Gastroesophageal sphincter (tissue), 4 donors: ENCODE measurements around the gene EFHD2. TPM values are rescaled to one million over a fixed set of nuclear protein-coding genes. Genes with fewer than 3 reads are reported as not detected.

Experiments
- ATAC-seq: fragments of 150-250 bp; one replicate; pipeline ENCODE4 v1.9.1; 2016; ENCODE audit warnings: mild to moderate bottlenecking, moderate library complexity
- H3K27ac ChIP-seq, 4 donors: fragments of 200-600 bp; sonication (generic) in 3 of 4; 1 replicate in 3 of 4; 2 replicates in 1 of 4; pipeline ENCODE4 v1.5.1; 2016 to 2019
- H3K27me3 ChIP-seq: fragments of 200-600 bp; sonication (generic); one replicate; pipeline ENCODE4 v1.5.1; 2019
- H3K36me3 ChIP-seq, 2 donors: fragments of 200-600 bp; sonication (generic); one replicate each; pipeline ENCODE4 v1.5.1; 2019; ENCODE audit warnings: control low read depth in 1 of 2
- H3K4me1 ChIP-seq, 3 donors: fragments of 200-600 bp; sonication (generic); 1 replicate in 2 of 3; 2 replicates in 1 of 3; pipeline ENCODE4 v1.5.1; 2016 to 2019; ENCODE audit warnings: control low read depth in 2 of 3
- H3K4me3 ChIP-seq, 2 donors: fragments of 200-600 bp; sonication (generic); one replicate each; pipeline ENCODE4 v1.5.1; 2019; ENCODE audit warnings: mild to moderate bottlenecking in 1 of 2, moderate library complexity in 1 of 2
- H3K9me3 ChIP-seq, 3 donors: fragments of 200-600 bp; sonication (generic); one replicate each; pipeline ENCODE4 v1.5.1; 2017 to 2019; ENCODE audit warnings: control low read depth in 2 of 3
- CTCF ChIP-seq, 4 experiments: fragments of 200-600 bp in 2 of 4; fragments of 450-650 bp in 2 of 4; sonication (generic) in 1 of 4; IDR thresholded peaks; one replicate each; pipeline ENCODE4 v1.5.1; 2017 to 2019; ENCODE audit warnings: antibody characterized with exemption in 4 of 4, mild to moderate bottlenecking in 2 of 4, moderate library complexity in 2 of 4
- EP300 ChIP-seq: sonication (generic); formaldehyde crosslinking; IDR thresholded peaks from one replicate; pipeline ENCODE4 v1.6.1; 2017; ENCODE audit warnings: antibody characterized with exemption, mild to moderate bottlenecking
- POLR2A ChIP-seq, 2 donors: fragments of 450-650 bp; IDR thresholded peaks; one replicate each; pipeline ENCODE4 v1.6.1; 2017; ENCODE audit warnings: antibody characterized with exemption in 2 of 2, mild to moderate bottlenecking in 2 of 2, moderate library complexity in 1 of 2
- POLR2AphosphoS5 ChIP-seq: sonication (generic); formaldehyde crosslinking; IDR thresholded peaks from one replicate; pipeline ENCODE4 v1.6.1; 2017; ENCODE audit warnings: antibody characterized with exemption
- WGBS, 2 donors: methylation state at CpG; one replicate each; pipeline ENCODE4 v1.1.5; 2018; ENCODE audit warnings: low coverage in 1 of 2; 5-methylcytosine and 5-hydroxymethylcytosine counted together
- total RNA-seq, 4 donors: library from RNA; depleted of rRNA; stranded (reverse); fragments of >200 nt; gene quantifications; one replicate each; pipeline ENCODE4 v1.1.0, GENCODE V29; 2016

Gene EFHD2
- total RNA-seq, 4 donors from 2014 or later: 26.3 to 60.7 (median 53.7) TPM

- peaks cover 0 to 8% (median 0%) of the 10 kb centered on the region in 3 donors for H3K4me1 ChIP-seq
- 93 to 95% methylated on average over 4 to 5 of the region's 6 CpGs for WGBS, 2 donors
- H3K27me3 ChIP-seq: no peaks in the 10 kb centered on the region
- H3K4me3 ChIP-seq: no peak overlapping the region
- H3K9me3 ChIP-seq: no peaks in the 10 kb centered on the region
- H3K36me3 ChIP-seq: no peaks in the 10 kb centered on the region
- ATAC-seq: no peak
- TF ChIP-seq EP300 (no peak), CTCF (IDR thresholded peaks at IDR 0.05) (no peak), POLR2AphosphoS5 (no peak), POLR2A (IDR thresholded peaks at IDR 0.05) (no peak)
- no peak overlapping the region for H3K27ac ChIP-seq
These were observed 41.5 kb downstream of the EFHD2 start for GRCh38 chr1:15451014-15451722.

DNA sequence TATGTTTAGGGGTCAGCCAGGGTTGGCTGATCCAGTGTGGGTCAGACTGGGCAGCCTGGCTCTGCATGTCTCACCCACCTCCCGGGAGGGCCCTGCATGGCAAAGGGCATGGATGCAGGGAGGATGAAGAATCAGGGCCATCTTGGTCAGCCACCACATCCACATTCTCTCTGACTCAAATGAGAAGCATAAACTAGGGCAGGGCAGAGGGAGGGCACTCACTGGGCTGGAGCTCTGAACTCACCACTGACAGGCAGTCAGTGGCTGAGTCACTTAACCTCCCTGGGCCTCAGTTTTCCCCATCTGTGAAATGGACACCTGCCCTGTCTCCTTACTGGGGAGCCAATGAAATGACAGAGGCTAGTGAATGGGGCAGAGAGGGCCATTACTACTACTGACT, 42.5 kb downstream of the EFHD2 start:
- TF ChIP-seq CTCF (IDR thresholded peaks at IDR 0.05): no peak
- TF ChIP-seq POLR2AphosphoS5: no peak
- no peaks in the 10 kb centered on the region for H3K36me3 ChIP-seq
- H3K4me1 ChIP-seq: peaks cover 0 to 8% (median 0%) of the 10 kb centered on the region in 3 donors
- H3K27ac ChIP-seq: no peak overlapping the region
- H3K27me3 ChIP-seq: no peaks in the 10 kb centered on the region
- H3K4me3 ChIP-seq: no peak overlapping the region
- no CpG with 5 or more reads among the region's 1 CpG for WGBS, 2 donors
- no peak for ATAC-seq
- no peaks in the 10 kb centered on the region for H3K9me3 ChIP-seq

- TF ChIP-seq POLR2AphosphoS5 (no peak), EP300 (no peak), POLR2A (IDR thresholded peaks at IDR 0.05) (no peak), CTCF (IDR thresholded peaks at IDR 0.05) (no peak)
- H3K27me3 ChIP-seq: no peaks in the 10 kb centered on the region
- no peaks in the 10 kb centered on the region for H3K9me3 ChIP-seq
- ATAC-seq: no peak
- 31 to 41% methylated on average over 7 to 8 of the region's 10 CpGs for WGBS, 2 donors
- peaks cover 0 to 8% (median 0%) of the 10 kb centered on the region in 3 donors for H3K4me1 ChIP-seq
- peak overlapping the region in 2 of 4 donors; percentile 51 to 60 for H3K27ac ChIP-seq
- H3K36me3 ChIP-seq: no peaks in the 10 kb centered on the region
- H3K4me3 ChIP-seq: no peak overlapping the region
These were observed 43.3 kb downstream of the EFHD2 start for GRCh38 chr1:15452866-15453571.

- Histone ChIP-seq H3K9me3 (no peaks in the 10 kb centered on the region), H3K27ac (peak overlapping the region in 3 of 4 donors; percentile 1 to 60 (median 51)), H3K4me3 (no peak overlapping the region), H3K27me3 (no peaks in the 10 kb centered on the region), H3K4me1 (peaks cover 0 to 8% (median 0%) of the 10 kb centered on the region in 3 donors), H3K36me3 (no peaks in the 10 kb centered on the region)
- TF ChIP-seq EP300 (no peak), POLR2AphosphoS5 (no peak), CTCF (IDR thresholded peaks at IDR 0.05) (no peak), POLR2A (IDR thresholded peaks at IDR 0.05) (no peak)
- 75% methylated on average over 2 of the region's 11 CpGs; no CpG with 5 or more reads in 1 of the 2 donors for WGBS, 2 donors
- no peak for ATAC-seq
These were observed 44.0 kb downstream of the EFHD2 start for GRCh38 chr1:15453734-15454133.

DNA sequence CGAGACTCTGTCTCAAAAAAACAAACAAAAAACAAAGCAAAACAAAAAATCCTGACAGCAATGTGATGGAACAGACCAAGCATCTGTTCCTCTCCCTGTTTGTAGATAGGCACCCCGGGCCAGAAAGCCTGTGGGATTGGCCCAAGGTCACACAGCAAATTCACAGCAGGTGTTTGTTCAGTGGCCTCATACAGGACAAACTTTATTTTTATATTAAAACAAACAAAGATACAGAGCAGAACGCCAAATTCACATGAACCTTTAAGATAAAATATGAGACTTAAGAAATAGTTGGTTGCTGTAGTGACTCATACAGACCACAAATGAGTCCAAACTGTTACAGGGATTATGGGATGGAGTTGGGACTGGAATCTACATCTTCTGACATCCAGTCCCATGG, 44.6 kb downstream of the EFHD2 start:
- no peaks in the 10 kb centered on the region for H3K36me3 ChIP-seq
- 36 to 61% methylated on average over 2 to 3 of the region's 3 CpGs for WGBS, 2 donors
- no peak overlapping the region for H3K4me3 ChIP-seq
- peak overlapping the region in 3 of 4 donors; percentile 1 to 60 (median 51) for H3K27ac ChIP-seq
- H3K27me3 ChIP-seq: no peaks in the 10 kb centered on the region
- H3K9me3 ChIP-seq: no peaks in the 10 kb centered on the region
- TF ChIP-seq POLR2A (IDR thresholded peaks at IDR 0.05) (no peak), POLR2AphosphoS5 (no peak), CTCF (IDR thresholded peaks at IDR 0.05) (no peak), EP300 (no peak)
- ATAC-seq: no peak
- H3K4me1 ChIP-seq: peaks cover 0 to 8% (median 0%) of the 10 kb centered on the region in 3 donors
